HepG2 (cell line): Measurements from ENCODE around the gene CAMTA2. TPM values are rescaled to one million over a fixed set of nuclear protein-coding genes. Genes with fewer than 3 reads are reported as not detected.

ENCODE experiments used
- ATAC-seq: fragments of 200-7000 bp; cut with Tn5 transposase; 3 replicates; pipeline ENCODE4 v1.9.1; 2020; ENCODE audit warnings: mild to moderate bottlenecking, moderate library complexity
- BruUV-seq: library from RNA; stranded (reverse); fragments of 400-500 nt; replicated peaks from 2 replicates; lab custom pipeline; 2021; lab: Mats Ljungman, UMichigan
- CTCF ChIA-PET: fragments of 300-600 bp; formaldehyde crosslinking; extraction: SDS; loops from one replicate; lab custom pipeline; 2021; ENCODE audit warnings: low total read pairs, inconsistent platforms, low intra/inter-chr PET ratio; lab: Yijun Ruan, JAX
- POLR2A ChIA-PET: fragments of 350-600 bp; sonication (Branson Sonifier 250); formaldehyde crosslinking; loops from one replicate; lab custom pipeline; 2020; ENCODE audit warnings: antibody characterized with exemption, inconsistent platforms; lab: Yijun Ruan, JAX
- DNase-seq: peaks from one replicate; pipeline ENCODE4 v3.0.0-alpha.2; 2015; ENCODE audit warnings: low spot score
- FAIRE-seq: peaks from 3 replicates; lab custom pipeline; 2011; peaks lifted over from hg19 to GRCh38; lab: Jason Lieb, UNC
- H2AFZ ChIP-seq: one replicate; pipeline ENCODE4 v1.6.1; 2011; ENCODE audit warnings: low read length, inconsistent platforms
- H3K27ac ChIP-seq: fragments of 300-600 bp; 3 replicates; pipeline ENCODE4 v1.8.0; 2011; ENCODE audit warnings: mixed run types, mild to moderate bottlenecking, mixed read lengths, low read length, inconsistent platforms; ENCODE audit not compliant: insufficient read depth; ENCODE audit errors: extremely low read length
- H3K27me3 ChIP-seq, 2 experiments: fragments of 200-600 bp in 1 of 2; 2 replicates in 1 of 2; 3 replicates in 1 of 2; pipeline versions ENCODE4 v1.6.0 to v1.8.0; 2011; ENCODE audit warnings: low read length in 2 of 2, mild to moderate bottlenecking in 2 of 2, moderate library complexity in 2 of 2, inconsistent platforms in 1 of 2; ENCODE audit not compliant: insufficient read depth in 2 of 2, control insufficient read depth in 1 of 2
- H3K36me3 ChIP-seq, 2 experiments: fragments of 200-600 bp in 1 of 2; replicated peaks in 1 of 2; 2 replicates in 1 of 2; 3 replicates in 1 of 2; pipeline versions ENCODE4 v1.5.1 to v1.8.0; 2011; ENCODE audit warnings: low read length in 2 of 2, inconsistent platforms in 1 of 2; ENCODE audit not compliant: insufficient read depth in 2 of 2, control insufficient read depth in 1 of 2
- H3K4me1 ChIP-seq: 2 replicates; pipeline ENCODE4 v1.5.1; 2012; ENCODE audit warnings: low read length, inconsistent platforms; ENCODE audit not compliant: insufficient read depth
- H3K4me2 ChIP-seq: 2 replicates; pipeline ENCODE4 v1.6.0; 2011; ENCODE audit warnings: low read depth, low read length, inconsistent platforms
- H3K4me3 ChIP-seq, 3 experiments: fragments of 200-600 bp in 1 of 3; sonication (generic), shearing (Covaris generic) in 1 of 3; replicated peaks in 1 of 3; 2 replicates each; pipeline ENCODE4 v1.5.1; 2011 to 2016; ENCODE audit warnings: low read length in 3 of 3, inconsistent platforms in 2 of 3, low read depth in 2 of 3, mild to moderate bottlenecking in 2 of 3, control low read depth in 1 of 3, mixed read lengths in 1 of 3; ENCODE audit not compliant: insufficient read depth in 1 of 3
- H3K79me2 ChIP-seq: one replicate; pipeline ENCODE4 v1.6.1; 2011; ENCODE audit warnings: low read length, inconsistent platforms; ENCODE audit not compliant: insufficient read depth
- H3K9ac ChIP-seq: 2 replicates; pipeline ENCODE4 v1.6.0; 2011; ENCODE audit warnings: mild to moderate bottlenecking, low read depth, low read length, inconsistent platforms; ENCODE audit not compliant: insufficient read depth
- H3K9me3 ChIP-seq: 2 replicates; pipeline ENCODE4 v1.5.1; 2012; ENCODE audit warnings: mild to moderate bottlenecking, low read length
- H4K20me1 ChIP-seq: 2 replicates; pipeline ENCODE4 v1.6.0; 2011; ENCODE audit warnings: inconsistent platforms, mild to moderate bottlenecking, low read length, moderate library complexity; ENCODE audit not compliant: insufficient read depth
- AKAP8 ChIP-seq: sonication (generic); formaldehyde crosslinking; IDR thresholded peaks from 2 replicates; pipeline ENCODE4 v1.5.1; 2020; ENCODE audit warnings: mild to moderate bottlenecking, missing genetic modification reagents
- DMAP1 ChIP-seq: IDR thresholded peaks from 2 replicates; pipeline ENCODE4 v1.6.1; 2016
- ESRRA ChIP-seq: sonication (generic); formaldehyde crosslinking; IDR thresholded peaks from 2 replicates; pipeline ENCODE4 v1.5.1; 2020; ENCODE audit warnings: mild to moderate bottlenecking, low read depth, missing genetic modification reagents
- MIXL1 ChIP-seq: IDR thresholded peaks from 2 replicates; pipeline ENCODE4 v1.6.1; 2016
- STAT5B ChIP-seq: sonication (generic); formaldehyde crosslinking; IDR thresholded peaks from 2 replicates; pipeline ENCODE4 v1.4.0; 2020; ENCODE audit warnings: missing genetic modification reagents
- ZNF549 ChIP-seq: sonication (generic); formaldehyde crosslinking; IDR thresholded peaks from 2 replicates; pipeline ENCODE4 v1.5.0; 2020; ENCODE audit warnings: missing genetic modification reagents
- ZNF737 ChIP-seq: sonication (generic); formaldehyde crosslinking; IDR thresholded peaks from 2 replicates; pipeline ENCODE4 v1.5.0; 2020; ENCODE audit warnings: missing genetic modification reagents, mild to moderate bottlenecking, borderline replicate concordance
- ZZZ3 ChIP-seq: sonication (generic); formaldehyde crosslinking; IDR thresholded peaks from 2 replicates; pipeline ENCODE4 v1.4.0; 2020; ENCODE audit warnings: missing genetic modification reagents, mild to moderate bottlenecking, borderline replicate concordance
- WGBS: methylation state at CpG from one replicate; pipeline ENCODE4 v1.1.6; 2017; ENCODE audit warnings: low lambda C conversion rate; 5-methylcytosine and 5-hydroxymethylcytosine counted together
- in situ Hi-C: cut with HindIII; loops from 2 replicates; pipeline ENCODE4 v1.10.0; 2017; ENCODE audit warnings: low pct_unique_long_range_greater_than_20kb; ENCODE audit not compliant: extremely low pct_ligation_motif_present
- intact Hi-C: fragments of 100-400 bp; cut with micrococcal nuclease; formaldehyde crosslinking; loops from one replicate; pipeline ENCODE4 v1.10.0; 2022; ENCODE audit not compliant: unreplicated experiment
- polyA plus RNA-seq, 8 experiments: library from polyadenylated mRNA; depleted of rRNA in 3 of 8; stranded (reverse) in 7 of 8; unstranded in 1 of 8; fragments of >200 nt; fragmentation: Illumina TruSeq in 4 of 8; extraction: Trizol in 4 of 8; gene quantifications; 2 replicates each; pipeline versions ENCODE4 v1.2.1 to v1.2.3, GENCODE V29; 2011 to 2016; ENCODE audit warnings: low read depth in 4 of 8, missing spikeins in 1 of 8, mixed read lengths in 1 of 8; ENCODE audit not compliant: insufficient read depth in 1 of 8
- total RNA-seq, 5 experiments: library from RNA; depleted of rRNA; stranded (reverse); fragments of >200 nt; fragmentation: Illumina TruSeq; extraction: Trizol; gene quantifications; 2 replicates each; pipeline ENCODE4 v1.2.3, GENCODE V29; 2016; ENCODE audit warnings: low read depth in 1 of 5
- TF ChIP-seq, protein P1 (sequence below): sonication (generic); formaldehyde crosslinking; IDR thresholded peaks from 2 replicates; pipeline ENCODE4 v1.4.0; 2020; ENCODE audit warnings: mild to moderate bottlenecking, missing genetic modification reagents

The CAMTA2 gene
- total and polyA plus RNA-seq, 2 of the 13 experiments (the other 11 are each of a cell fraction or from before 2014, with no cell fraction given): 4.1 to 7.1 TPM

DNA sequence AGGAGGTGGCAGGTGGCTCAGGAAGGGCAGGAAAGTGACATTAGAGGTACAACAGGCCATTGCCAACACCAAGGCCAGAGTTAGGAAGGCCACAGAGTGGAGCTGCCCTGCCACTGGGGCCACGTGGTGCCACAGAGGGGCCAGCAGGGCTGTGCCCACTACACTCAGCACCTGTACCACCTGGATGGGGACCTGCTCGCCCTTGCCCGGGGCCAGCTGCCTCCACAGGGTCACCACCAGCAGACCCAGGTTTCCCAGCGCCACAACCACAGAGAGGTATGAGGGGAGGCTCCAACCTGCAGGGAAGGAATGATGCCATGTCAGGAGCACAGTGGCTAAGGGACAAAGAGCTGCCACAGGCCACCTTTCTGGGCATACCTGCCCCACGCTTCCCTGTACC is 46.6 kb upstream of the CAMTA2 start:
- WGBS: 86% methylated on average over 1 of the region's 5 CpGs
- TF ChIP-seq STAT5B (CRISPR knock-in tag): no peak
- no peak overlapping the region for H2AFZ ChIP-seq
- no peaks in the 10 kb centered on the region for H4K20me1 ChIP-seq
- no peak overlapping the region for H3K4me3 ChIP-seq
- BruUV-seq: no TSS peak
- H3K27me3 ChIP-seq: peaks cover 2 to 23% of the 10 kb centered on the region in 2 experiments; a peak in 3 of 5 replicates
- POLR2A ChIA-PET: interaction anchor here (0.8 kb wide), 1 partner anchor 64 kb away, joined by 3 read pairs; no protein-coding TSS in a partner anchor
- no peaks in the 10 kb centered on the region for H3K9me3 ChIP-seq
- in situ Hi-C loops: no loop called here
- DNase-seq: no peak
- ATAC-seq: peak; percentile 8
- peaks cover 25% of the 10 kb centered on the region for H3K4me1 ChIP-seq
- H3K4me2 ChIP-seq: no peak overlapping the region
- H3K27ac ChIP-seq: no peak overlapping the region
- CTCF ChIA-PET: no interaction called here
- H3K36me3 ChIP-seq: no peaks in the 10 kb centered on the region
- intact Hi-C loops: no loop called here
- FAIRE-seq: no peak
- H3K79me2 ChIP-seq: no peaks in the 10 kb centered on the region
- no peak overlapping the region for H3K9ac ChIP-seq

DNA sequence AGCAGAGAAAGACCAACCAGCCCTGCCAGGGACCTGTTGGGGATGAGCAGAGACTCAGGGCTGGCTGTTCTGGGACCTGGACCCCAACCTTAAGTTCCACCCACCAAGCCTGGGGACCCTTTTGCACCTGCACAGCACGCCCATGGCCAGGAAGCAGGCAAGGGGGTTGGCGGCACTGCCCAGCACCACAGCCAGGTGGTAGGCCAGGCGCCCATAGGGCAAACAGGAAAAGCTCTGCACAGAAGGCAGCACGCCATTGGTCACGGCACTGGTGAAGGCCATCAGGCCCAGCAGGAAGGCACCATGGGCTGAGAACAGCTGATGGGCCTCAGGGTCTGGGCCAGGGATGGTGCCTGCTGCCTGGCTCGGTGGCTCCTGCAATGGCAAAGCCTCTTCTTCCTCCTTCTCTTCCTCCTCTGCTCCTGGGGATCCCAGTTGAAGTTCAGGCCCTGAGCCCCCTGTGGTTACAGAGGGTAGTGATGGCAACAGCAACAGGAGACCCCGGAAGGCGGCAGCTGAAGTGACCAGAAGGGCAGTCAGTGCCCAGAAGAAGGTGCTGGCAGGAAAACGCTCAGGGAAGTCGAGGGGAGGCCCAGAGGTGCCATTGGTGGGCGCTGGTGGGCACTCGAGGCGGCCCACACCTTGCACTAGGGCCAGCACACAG is 46.0 kb upstream of the CAMTA2 start:
- no TSS peak for BruUV-seq
- DNase-seq (no peak), ATAC-seq (peak; percentile 53), FAIRE-seq (no peak)
- peaks cover 2 to 23% of the 10 kb centered on the region in 2 experiments; a peak in 3 of 5 replicates for H3K27me3 ChIP-seq
- no peak overlapping the region for H2AFZ ChIP-seq
- H3K9me3 ChIP-seq: no peaks in the 10 kb centered on the region
- ChIA-PET POLR2A (no interaction called here), CTCF (no interaction called here)
- H3K9ac ChIP-seq: no peak overlapping the region
- peaks cover 25% of the 10 kb centered on the region for H3K4me1 ChIP-seq
- H3K79me2 ChIP-seq: no peaks in the 10 kb centered on the region
- no peak for TF ChIP-seq ZZZ3 (CRISPR knock-in tag)
- TF ChIP-seq, protein P1, sequence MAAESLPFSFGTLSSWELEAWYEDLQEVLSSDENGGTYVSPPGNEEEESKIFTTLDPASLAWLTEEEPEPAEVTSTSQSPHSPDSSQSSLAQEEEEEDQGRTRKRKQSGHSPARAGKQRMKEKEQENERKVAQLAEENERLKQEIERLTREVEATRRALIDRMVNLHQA: no peak
- no peak for TF ChIP-seq MIXL1 (CRISPR knock-in tag)
- TF ChIP-seq ZNF549 (CRISPR knock-in tag): no peak
- no peak for TF ChIP-seq AKAP8 (CRISPR knock-in tag)
- TF ChIP-seq ZNF737 (CRISPR knock-in tag): no peak
- no peak for TF ChIP-seq ESRRA
- TF ChIP-seq DMAP1: no peak
- in situ Hi-C loops: no loop called here
- H3K4me2 ChIP-seq: no peak overlapping the region
- intact Hi-C loops: no loop called here
- no peak overlapping the region for H3K4me3 ChIP-seq
- H3K36me3 ChIP-seq: no peaks in the 10 kb centered on the region
- WGBS: 40% methylated on average over 10 of the region's 13 CpGs
- no peaks in the 10 kb centered on the region for H4K20me1 ChIP-seq
- no peak overlapping the region for H3K27ac ChIP-seq
